Breast epithelium (tissue), 4 donors: ENCODE measurements around the gene DNMT3A. TPM values are rescaled to one million over a fixed set of nuclear protein-coding genes. Genes with fewer than 3 reads are reported as not detected.

Source experiments
- DNase-seq, 2 donors: peaks; one replicate each; pipeline ENCODE4 v3.0.0-alpha.2; 2019; ENCODE audit warnings: low spot score in 2 of 2
- H3K27ac ChIP-seq, 2 donors: fragments of 200-600 bp; sonication (generic) in 1 of 2; one replicate each; pipeline ENCODE4 v1.5.1; 2016 to 2019; ENCODE audit warnings: mild to moderate bottlenecking in 1 of 2
- H3K27me3 ChIP-seq, 2 donors: fragments of 200-600 bp; sonication (generic) in 1 of 2; one replicate each; pipeline versions ENCODE4 v1.5.1 to v1.6.0; 2017 to 2019; ENCODE audit warnings: control low read depth in 1 of 2, mild to moderate bottlenecking in 1 of 2
- H3K36me3 ChIP-seq: fragments of 200-600 bp; one replicate; pipeline ENCODE4 v1.5.1; 2019
- H3K4me1 ChIP-seq, 2 donors: fragments of 200-600 bp; sonication (generic); one replicate each; pipeline ENCODE4 v1.5.1; 2016 to 2019; ENCODE audit warnings: control low read depth in 1 of 2
- H3K4me3 ChIP-seq, 3 donors: fragments of 200-600 bp; sonication (generic); 1 replicate in 2 of 3; 2 replicates in 1 of 3; pipeline ENCODE4 v1.5.1; 2016 to 2019; ENCODE audit warnings: mild to moderate bottlenecking in 3 of 3, moderate library complexity in 2 of 3
- H3K9me3 ChIP-seq, 2 donors: fragments of 200-600 bp; sonication (generic) in 1 of 2; one replicate each; pipeline ENCODE4 v1.5.1; 2016 to 2019; ENCODE audit warnings: control low read depth in 1 of 2
- CTCF ChIP-seq, 3 donors: fragments of 450-650 bp; IDR thresholded peaks; one replicate each; pipeline ENCODE4 v1.5.1; 2016 to 2017; ENCODE audit warnings: antibody characterized with exemption in 3 of 3, mild to moderate bottlenecking in 3 of 3, moderate library complexity in 3 of 3
- POLR2A ChIP-seq: fragments of 450-650 bp; IDR thresholded peaks from one replicate; pipeline ENCODE4 v1.6.1; 2016; ENCODE audit warnings: antibody characterized with exemption, mild to moderate bottlenecking, moderate library complexity
- POLR2AphosphoS5 ChIP-seq, 3 donors: sonication (generic); formaldehyde crosslinking; IDR thresholded peaks; one replicate each; pipeline ENCODE4 v1.6.1; 2017; ENCODE audit warnings: antibody characterized with exemption in 3 of 3
- intact Hi-C: fragments of 100-400 bp; cut with DNase I; formaldehyde crosslinking; loops from one replicate; pipeline ENCODE4 v1.15.1; 2023; ENCODE audit warnings: low total_unique reads
- total RNA-seq, 3 donors: library from RNA; depleted of rRNA; stranded (reverse); fragments of >200 nt; gene quantifications; one replicate each; pipeline ENCODE4 v1.1.0, GENCODE V29; 2016

The DNMT3A gene
- total RNA-seq, 3 donors from 2014 or later, result 8.2 to 21.7 (median 20.0) TPM

- H3K9me3 ChIP-seq, result no peaks in the 10 kb centered on the region
- TF ChIP-seq CTCF (IDR thresholded peaks at IDR 0.05) (no peak), POLR2A (no peak), POLR2AphosphoS5 (IDR thresholded peaks at IDR 0.05) (no peak)
- intact Hi-C loops, result no loop called here
- H3K4me1 ChIP-seq, result no peaks in the 10 kb centered on the region
- no peak for DNase-seq
- no peak overlapping the region for H3K4me3 ChIP-seq
- no peaks in the 10 kb centered on the region for H3K36me3 ChIP-seq
- no peaks in the 10 kb centered on the region for H3K27me3 ChIP-seq
- H3K27ac ChIP-seq, result no peak overlapping the region
These were observed 147.1 kb downstream of the DNMT3A start for GRCh38 chr2:25194576-25195122.

GRCh38 chr2:25190536-25190935 lies 151.2 kb downstream of the DNMT3A start:
- intact Hi-C loops, result no loop called here

GRCh38 chr2:25188405-25188804 lies 153.3 kb downstream of the DNMT3A start:
- no peaks in the 10 kb centered on the region for H3K27me3 ChIP-seq
- no peak overlapping the region for H3K27ac ChIP-seq
- TF ChIP-seq CTCF (IDR thresholded peaks at IDR 0.05), result no peak
- TF ChIP-seq POLR2A, result no peak
- TF ChIP-seq POLR2AphosphoS5 (IDR thresholded peaks at IDR 0.05), result no peak
- no peak overlapping the region for H3K4me3 ChIP-seq
- no peaks in the 10 kb centered on the region for H3K36me3 ChIP-seq
- intact Hi-C loops, result no loop called here
- no peaks in the 10 kb centered on the region for H3K9me3 ChIP-seq
- H3K4me1 ChIP-seq, result no peaks in the 10 kb centered on the region
- no peak for DNase-seq

More at GRCh38 chr2:25190536-25190935, 151.2 kb downstream of the DNMT3A start:
- Histone ChIP-seq H3K27ac (no peak overlapping the region), H3K4me3 (no peak overlapping the region), H3K4me1 (no peaks in the 10 kb centered on the region), H3K36me3 (no peaks in the 10 kb centered on the region), H3K9me3 (no peaks in the 10 kb centered on the region), H3K27me3 (no peaks in the 10 kb centered on the region)
- TF ChIP-seq POLR2AphosphoS5 (IDR thresholded peaks at IDR 0.05) (no peak), CTCF (IDR thresholded peaks at IDR 0.05) (no peak), POLR2A (no peak)
- DNase-seq, result no peak

- no peak overlapping the region for H3K27ac ChIP-seq
- DNase-seq, result no peak
- intact Hi-C loops, result no loop called here
- H3K4me1 ChIP-seq, result no peaks in the 10 kb centered on the region
- no peaks in the 10 kb centered on the region for H3K9me3 ChIP-seq
- H3K4me3 ChIP-seq, result no peak overlapping the region
- H3K36me3 ChIP-seq, result no peaks in the 10 kb centered on the region
- no peak for TF ChIP-seq CTCF (IDR thresholded peaks at IDR 0.05)
- no peak for TF ChIP-seq POLR2AphosphoS5 (IDR thresholded peaks at IDR 0.05)
- TF ChIP-seq POLR2A, result no peak
- H3K27me3 ChIP-seq, result no peaks in the 10 kb centered on the region
These were observed 153.9 kb downstream of the DNMT3A start for GRCh38 chr2:25187729-25188350.

- TF ChIP-seq POLR2AphosphoS5 (IDR thresholded peaks at IDR 0.05) (no peak), CTCF (IDR thresholded peaks at IDR 0.05) (no peak), POLR2A (no peak)
- Histone ChIP-seq H3K9me3 (no peaks in the 10 kb centered on the region), H3K27ac (no peak overlapping the region), H3K27me3 (no peaks in the 10 kb centered on the region), H3K36me3 (no peaks in the 10 kb centered on the region), H3K4me1 (no peaks in the 10 kb centered on the region), H3K4me3 (no peak overlapping the region)
- no peak for DNase-seq
- intact Hi-C loops, result no loop called here
These were observed 157.5 kb downstream of the DNMT3A start for GRCh38 chr2:25184254-25184653.
